GM18517 (cell line): Measurements from ENCODE around the gene CHTF18.

ENCODE experiments used
- ATAC-seq: cut with Tn5 transposase; IDR thresholded peaks from one replicate; pipeline ENCODE4 v1.9.1; 2021; ENCODE audit warnings: mild to moderate bottlenecking, moderate library complexity; ENCODE audit not compliant: unreplicated experiment

The CHTF18 gene

GRCh38 chr16:842711-843560, 54.5 kb downstream of the CHTF18 start:
- ATAC-seq: no peak

GRCh38 chr16:843771-844170, 55.4 kb downstream of the CHTF18 start:
- no peak for ATAC-seq

- ATAC-seq: no peak
Measured at GRCh38 chr16:844638-845350, 56.4 kb downstream of the CHTF18 start.

GRCh38 chr16:845351-845745, 56.9 kb downstream of the CHTF18 start:
- ATAC-seq: no peak

- ATAC-seq: no peak
Measured at GRCh38 chr16:847151-847550, 58.7 kb downstream of the CHTF18 start.
